Memory B cell (primary cell): ENCODE data around the gene DENND1A.

Experiments
- ATAC-seq: fragments of 150-1000 bp; cut with Tn5 transposase; 2 replicates; pipeline ENCODE4 v1.10.0; 2021; ENCODE audit warnings: low read depth, mild to moderate bottlenecking, moderate library complexity
- DNase-seq, 2 donors: peaks; one replicate each; pipeline ENCODE4 v3.0.0; 2022; ENCODE audit warnings: low spot score in 2 of 2
- H3K27ac Mint-ChIP-seq: one replicate; pipeline ENCODE4 v1.8.0; 2022; ENCODE audit warnings: mild to moderate bottlenecking, moderate library complexity, mixed read lengths
- H3K27me3 Mint-ChIP-seq: one replicate; pipeline ENCODE4 v1.8.0; 2022; ENCODE audit warnings: mixed read lengths
- H3K36me3 Mint-ChIP-seq: one replicate; pipeline ENCODE4 v1.8.0; 2022; ENCODE audit warnings: mild to moderate bottlenecking, mixed read lengths
- H3K4me1 Mint-ChIP-seq: one replicate; pipeline ENCODE4 v1.8.0; 2022; ENCODE audit warnings: mixed read lengths
- H3K4me3 Mint-ChIP-seq: one replicate; pipeline ENCODE4 v1.8.0; 2022; ENCODE audit warnings: mild to moderate bottlenecking, moderate library complexity, mixed read lengths
- H3K9me3 Mint-ChIP-seq: one replicate; pipeline ENCODE4 v1.8.0; 2022; ENCODE audit warnings: mixed read lengths

Gene DENND1A

GRCh38 chr9:123654994-123655637 lies 274.8 kb downstream of the DENND1A start:
- Mint-ChIP-seq H3K4me3 (no peak overlapping the region), H3K9me3 (no peaks in the 10 kb centered on the region), H3K27ac (no peak overlapping the region)

DNA sequence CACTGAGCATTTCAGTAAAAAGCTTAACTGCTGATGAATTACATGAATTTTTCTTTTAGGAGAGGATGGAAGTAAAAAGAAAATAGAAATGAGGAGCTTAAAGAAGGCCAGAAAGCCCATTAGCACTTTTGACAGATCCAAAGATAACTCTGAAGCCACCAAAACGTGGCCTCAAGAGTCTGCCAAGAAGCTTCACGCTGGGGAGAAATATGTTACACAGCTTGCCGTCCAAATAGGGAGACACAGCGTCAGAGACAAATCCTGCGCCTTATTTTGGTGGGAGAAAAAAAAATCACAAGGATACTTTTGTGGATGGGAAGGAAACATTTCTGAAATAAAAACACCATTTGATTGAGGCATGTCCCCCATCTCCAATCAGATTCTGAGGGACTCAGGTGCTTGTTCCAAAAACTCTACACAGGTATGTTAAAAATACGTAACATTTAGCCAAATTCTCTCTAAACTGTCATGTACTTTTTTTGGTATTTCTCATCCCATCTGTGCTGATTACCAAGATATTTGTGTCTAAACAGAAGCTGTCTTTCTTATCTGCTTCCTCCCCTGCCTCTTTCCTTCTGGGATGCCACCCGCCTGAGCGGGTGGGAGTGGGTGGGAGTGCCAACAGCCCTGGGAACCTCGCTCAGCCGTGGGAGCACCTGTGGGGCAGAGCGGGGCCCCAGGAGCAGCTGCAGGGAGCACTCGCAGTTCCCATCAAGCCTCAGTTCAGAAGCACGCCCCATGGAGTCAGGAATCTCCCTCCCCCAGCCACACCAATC lies 275.5 kb downstream of the DENND1A start:
- DNase-seq (no peak), ATAC-seq (no peak)
- Mint-ChIP-seq H3K36me3 (peaks cover 19% of the 10 kb centered on the region), H3K27ac (no peak overlapping the region), H3K4me1 (peaks cover 10% of the 10 kb centered on the region), H3K4me3 (no peak overlapping the region), H3K27me3 (no peaks in the 10 kb centered on the region), H3K9me3 (no peaks in the 10 kb centered on the region)

More at GRCh38 chr9:123654994-123655637, 274.8 kb downstream of the DENND1A start:
- Mint-ChIP-seq H3K27me3 (no peaks in the 10 kb centered on the region), H3K4me1 (peaks cover 14% of the 10 kb centered on the region), H3K36me3 (peaks cover 19% of the 10 kb centered on the region)
- no peak for DNase-seq
- no peak for ATAC-seq

DNA sequence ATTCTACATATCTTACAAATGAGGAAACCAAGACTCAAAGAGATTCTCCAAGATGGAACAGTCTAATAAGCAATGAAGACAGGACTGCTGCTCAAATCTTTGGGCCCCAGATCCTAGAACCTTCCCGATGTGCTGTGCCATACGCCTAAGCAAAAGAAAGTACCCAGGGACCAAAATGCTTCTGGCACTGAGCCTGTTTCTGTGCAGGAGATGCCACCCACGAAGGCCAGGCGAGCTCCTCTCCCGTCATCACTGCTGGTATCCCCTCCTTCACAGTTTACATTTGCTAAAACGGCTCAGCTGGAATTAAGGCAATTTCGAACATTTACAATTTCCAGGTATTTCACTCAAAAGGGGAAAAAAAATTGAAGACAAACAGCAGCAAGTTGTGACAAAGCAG lies 277.5 kb downstream of the DENND1A start:
- H3K27me3 Mint-ChIP-seq: no peaks in the 10 kb centered on the region
- peaks cover 20% of the 10 kb centered on the region for H3K36me3 Mint-ChIP-seq
- DNase-seq (no peak), ATAC-seq (no peak)
- no peak overlapping the region for H3K27ac Mint-ChIP-seq
- no peak overlapping the region for H3K4me3 Mint-ChIP-seq
- no peaks in the 10 kb centered on the region for H3K4me1 Mint-ChIP-seq
- no peaks in the 10 kb centered on the region for H3K9me3 Mint-ChIP-seq

DNA sequence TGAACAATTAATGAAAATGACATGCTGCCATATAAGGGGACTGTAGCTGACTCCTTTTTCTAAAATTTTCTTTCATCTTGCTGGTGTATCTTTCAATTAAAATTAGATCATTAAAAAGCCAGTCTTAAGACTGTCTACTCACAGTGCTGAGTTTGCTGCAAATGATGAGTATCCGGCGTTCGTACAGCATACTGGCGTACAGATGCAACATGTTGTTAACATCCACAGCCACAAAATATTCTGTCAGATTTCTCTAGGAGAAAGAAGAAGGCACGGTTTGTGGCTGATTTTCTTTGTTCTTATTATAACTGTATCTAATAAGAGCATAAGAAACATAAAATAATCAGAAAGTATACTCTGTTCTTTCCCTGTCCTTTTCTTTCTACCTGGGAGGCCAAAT lies 278.1 kb downstream of the DENND1A start:
- DNase-seq: no peak
- Mint-ChIP-seq H3K27ac (no peak overlapping the region), H3K4me3 (no peak overlapping the region), H3K36me3 (peaks cover 22% of the 10 kb centered on the region), H3K9me3 (no peaks in the 10 kb centered on the region), H3K27me3 (no peaks in the 10 kb centered on the region), H3K4me1 (no peaks in the 10 kb centered on the region)
- ATAC-seq: no peak

GRCh38 chr9:123651273-123651672 lies 278.7 kb downstream of the DENND1A start:
- H3K36me3 Mint-ChIP-seq: peaks cover 21% of the 10 kb centered on the region
- no peaks in the 10 kb centered on the region for H3K27me3 Mint-ChIP-seq
- no peak overlapping the region for H3K27ac Mint-ChIP-seq
- no peaks in the 10 kb centered on the region for H3K9me3 Mint-ChIP-seq
- DNase-seq (no peak), ATAC-seq (no peak)
- no peak overlapping the region for H3K4me3 Mint-ChIP-seq
- no peaks in the 10 kb centered on the region for H3K4me1 Mint-ChIP-seq

DNA sequence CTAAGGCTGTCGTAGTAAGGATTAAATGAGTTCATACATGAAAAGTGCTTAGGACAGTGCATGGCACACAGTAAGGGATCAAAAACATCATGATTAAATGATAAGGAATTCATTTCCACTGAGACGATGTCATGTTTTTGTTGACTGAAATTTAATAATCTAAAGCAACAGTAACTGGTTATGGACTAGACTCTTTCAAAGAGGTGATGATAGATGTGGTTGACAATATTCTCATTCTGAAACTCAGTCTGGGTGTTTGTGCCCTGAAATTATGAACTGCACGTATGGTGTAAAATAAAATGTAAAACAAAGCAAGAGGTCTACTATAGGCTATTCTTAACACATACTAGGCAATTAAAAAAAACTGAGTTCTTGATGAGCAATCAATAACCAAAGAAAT lies 280.0 kb downstream of the DENND1A start:
- peaks cover 17% of the 10 kb centered on the region for H3K36me3 Mint-ChIP-seq

GRCh38 chr9:123647145-123647544 lies 282.8 kb downstream of the DENND1A start:
- no peaks in the 10 kb centered on the region for H3K9me3 Mint-ChIP-seq
- no peak for ATAC-seq
- DNase-seq: no peak
- no peaks in the 10 kb centered on the region for H3K4me1 Mint-ChIP-seq
- no peaks in the 10 kb centered on the region for H3K27me3 Mint-ChIP-seq
- no peak overlapping the region for H3K4me3 Mint-ChIP-seq
- no peak overlapping the region for H3K27ac Mint-ChIP-seq
- H3K36me3 Mint-ChIP-seq: peaks cover 20% of the 10 kb centered on the region

More for the DNA sequence above, 280.0 kb downstream of the DENND1A start:
- ATAC-seq: no peak
- H3K27ac Mint-ChIP-seq: no peak overlapping the region
- H3K4me1 Mint-ChIP-seq: no peaks in the 10 kb centered on the region
- no peak overlapping the region for H3K4me3 Mint-ChIP-seq
- DNase-seq: no peak
- no peaks in the 10 kb centered on the region for H3K9me3 Mint-ChIP-seq
- no peaks in the 10 kb centered on the region for H3K27me3 Mint-ChIP-seq

DNA sequence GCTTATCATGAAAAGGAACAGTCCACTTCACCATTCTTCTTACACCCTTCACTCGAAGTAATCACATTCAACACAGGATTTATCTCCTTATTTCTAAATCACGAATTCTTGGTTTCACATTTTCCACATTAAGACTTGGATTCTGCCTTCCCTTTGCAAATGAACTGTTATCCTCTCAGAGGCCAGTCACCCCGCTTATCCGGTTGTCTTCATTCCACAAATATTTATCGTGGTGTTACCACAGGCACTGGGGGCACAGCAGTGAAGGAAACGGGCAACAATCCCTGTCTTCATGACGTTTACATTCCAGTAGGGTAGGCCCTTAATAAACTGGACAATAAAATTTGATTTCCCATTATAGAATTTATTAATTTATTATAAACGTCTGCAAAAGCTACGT lies 284.2 kb downstream of the DENND1A start:
- no peak overlapping the region for H3K4me3 Mint-ChIP-seq
- H3K4me1 Mint-ChIP-seq: no peaks in the 10 kb centered on the region
- DNase-seq (no peak), ATAC-seq (no peak)
- H3K27me3 Mint-ChIP-seq: no peaks in the 10 kb centered on the region
- H3K36me3 Mint-ChIP-seq: peaks cover 14% of the 10 kb centered on the region
- no peaks in the 10 kb centered on the region for H3K9me3 Mint-ChIP-seq
- no peak overlapping the region for H3K27ac Mint-ChIP-seq

DNA sequence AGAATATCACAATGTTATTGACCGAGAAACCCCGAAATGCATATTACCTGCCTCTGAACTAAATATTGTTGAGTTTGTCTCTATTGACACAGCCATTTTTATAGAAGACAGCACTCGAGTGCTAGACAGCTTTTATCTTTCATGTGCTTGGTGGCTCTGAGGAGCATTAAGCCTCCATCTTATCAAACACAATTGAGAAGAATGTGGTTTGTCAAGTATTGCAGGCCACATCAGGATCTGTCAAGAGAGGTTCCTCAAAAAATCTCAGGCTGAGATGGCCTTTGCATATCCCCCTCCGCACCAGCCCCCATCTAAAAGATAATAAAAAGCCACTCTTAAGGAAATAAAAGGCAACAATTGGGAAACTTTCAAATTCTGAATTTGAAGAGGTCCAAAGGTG lies 284.8 kb downstream of the DENND1A start:
- Mint-ChIP-seq H3K27ac (no peak overlapping the region), H3K4me3 (no peak overlapping the region), H3K4me1 (no peaks in the 10 kb centered on the region), H3K9me3 (no peaks in the 10 kb centered on the region), H3K27me3 (no peaks in the 10 kb centered on the region), H3K36me3 (peaks cover 14% of the 10 kb centered on the region)
- ATAC-seq (no peak), DNase-seq (no peak)

DNA sequence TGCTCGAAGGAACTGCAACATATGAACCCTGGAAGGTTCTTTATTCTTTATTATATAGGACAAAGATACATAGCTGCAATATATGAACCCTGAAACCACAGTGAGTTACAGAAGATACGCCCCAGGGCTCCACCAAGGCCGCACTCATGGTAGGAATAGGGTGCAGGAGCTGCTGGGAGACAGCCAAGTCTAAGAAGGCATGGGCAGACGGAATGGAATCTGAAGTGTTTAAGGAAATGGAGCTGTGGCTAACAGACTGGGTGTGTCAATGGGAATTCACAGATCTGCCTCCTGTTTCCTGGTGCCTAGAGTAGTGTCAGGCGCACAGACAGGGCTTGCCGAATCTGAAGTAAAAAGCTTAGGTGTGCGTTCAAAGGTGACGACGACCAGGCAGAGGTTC lies 286.4 kb downstream of the DENND1A start:
- H3K27ac Mint-ChIP-seq: no peak overlapping the region
- no peaks in the 10 kb centered on the region for H3K27me3 Mint-ChIP-seq
- H3K9me3 Mint-ChIP-seq: no peaks in the 10 kb centered on the region
- ATAC-seq: no peak
- peaks cover 3% of the 10 kb centered on the region for H3K4me1 Mint-ChIP-seq
- H3K36me3 Mint-ChIP-seq: peaks cover 14% of the 10 kb centered on the region
- H3K4me3 Mint-ChIP-seq: no peak overlapping the region
- DNase-seq: no peak

- H3K4me3 Mint-ChIP-seq: no peak overlapping the region
- ATAC-seq: no peak
- H3K4me1 Mint-ChIP-seq: peaks cover 13% of the 10 kb centered on the region
- no peaks in the 10 kb centered on the region for H3K9me3 Mint-ChIP-seq
- no peak overlapping the region for H3K27ac Mint-ChIP-seq
- no peak for DNase-seq
- H3K27me3 Mint-ChIP-seq: no peaks in the 10 kb centered on the region
- peaks cover 14% of the 10 kb centered on the region for H3K36me3 Mint-ChIP-seq
Observed at GRCh38 chr9:123642291-123643278, 287.3 kb downstream of the DENND1A start.

GRCh38 chr9:123640792-123641222 lies 289.1 kb downstream of the DENND1A start:
- no peaks in the 10 kb centered on the region for H3K27me3 Mint-ChIP-seq
- H3K27ac Mint-ChIP-seq: peak overlapping the region; percentile 62
- H3K36me3 Mint-ChIP-seq: peaks cover 7% of the 10 kb centered on the region
- no peak overlapping the region for H3K4me3 Mint-ChIP-seq
- no peaks in the 10 kb centered on the region for H3K9me3 Mint-ChIP-seq
- DNase-seq (no peak), ATAC-seq (no peak)
- peaks cover 17% of the 10 kb centered on the region for H3K4me1 Mint-ChIP-seq

DNA sequence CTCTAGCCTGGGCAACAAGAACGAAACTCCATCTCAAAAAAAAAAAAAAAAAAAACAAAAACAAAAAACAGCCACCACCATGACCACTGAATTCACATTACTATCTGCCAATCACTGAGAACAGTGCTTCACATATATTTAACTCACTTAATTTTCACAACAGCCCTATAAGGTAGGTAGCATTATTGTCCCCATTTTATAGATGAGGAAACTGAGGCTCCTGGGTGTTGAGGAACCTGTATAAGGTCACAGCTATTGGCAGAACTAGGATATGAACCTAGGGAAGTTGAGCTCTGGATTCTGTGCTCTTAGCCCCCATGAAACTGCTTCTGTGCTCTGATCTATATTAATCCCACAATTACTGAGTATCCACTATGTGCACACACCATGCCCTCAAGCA lies 290.2 kb downstream of the DENND1A start:
- H3K4me3 Mint-ChIP-seq: no peak overlapping the region
- no peak for ATAC-seq
- H3K27ac Mint-ChIP-seq: peak overlapping the region; percentile 62

More for the DNA sequence above, 290.2 kb downstream of the DENND1A start:
- no peak for DNase-seq
- Mint-ChIP-seq H3K9me3 (no peaks in the 10 kb centered on the region), H3K4me1 (peaks cover 19% of the 10 kb centered on the region), H3K36me3 (peaks cover 8% of the 10 kb centered on the region), H3K27me3 (no peaks in the 10 kb centered on the region)
